Measurements from ENCODE around the gene C2CD4D.

GRCh38 chr1:151813271-151813977 is 26.2 kb downstream of the C2CD4D start:
- TF ChIP-seq POLR2A (IDR thresholded peaks at IDR 0.05) (no peak), CTCF (IDR thresholded peaks at IDR 0.05) (no peak)
